Measurements from ENCODE around the gene RNF103. TPM values are rescaled to one million over a fixed set of nuclear protein-coding genes. Genes with fewer than 3 reads are reported as not detected.

RNF103 gene
- total RNA-seq, 2 experiments from 2014 or later: 124 to 130 TPM

DNA sequence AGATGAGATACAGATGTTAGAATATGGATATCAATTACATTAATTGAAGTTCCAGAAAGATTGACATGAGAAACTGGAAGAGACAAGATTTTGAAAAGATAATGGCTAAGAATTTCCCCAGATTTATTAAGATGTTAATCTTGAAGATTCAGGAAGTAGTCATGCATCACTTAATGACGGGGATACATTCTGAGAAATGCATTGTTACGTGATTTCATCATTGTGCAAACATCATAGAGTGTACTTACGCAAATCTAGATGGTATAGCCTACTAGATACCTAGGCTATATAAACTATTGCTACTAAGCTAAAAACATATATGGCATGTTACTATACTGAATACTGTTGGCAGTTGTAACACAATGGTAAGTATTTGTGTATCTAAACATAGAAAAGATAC lies 53.6 kb downstream of the RNF103 start:
- Histone ChIP-seq H3K4me1 (ENCODE audit: insufficient read depth, low read length) (no peaks in the 10 kb centered on the region), H3K4me3 (ENCODE audit: low read length) (no peak overlapping the region), H3K27me3 (ENCODE audit: control insufficient read depth in 1 of 2, insufficient read depth in 2 of 2, low read length in 2 of 2) (no peaks in the 10 kb centered on the region), H3K9me3 (ENCODE audit: control insufficient read depth in 1 of 2, insufficient read depth in 1 of 2, low read length in 2 of 2) (no peaks in the 10 kb centered on the region), H3K36me3 (ENCODE audit: insufficient read depth, low read length) (no peaks in the 10 kb centered on the region), H3K27ac (ENCODE audit: low read depth in 1 of 2, low read length in 2 of 2) (no peak overlapping the region)
- TF ChIP-seq, protein P1, sequence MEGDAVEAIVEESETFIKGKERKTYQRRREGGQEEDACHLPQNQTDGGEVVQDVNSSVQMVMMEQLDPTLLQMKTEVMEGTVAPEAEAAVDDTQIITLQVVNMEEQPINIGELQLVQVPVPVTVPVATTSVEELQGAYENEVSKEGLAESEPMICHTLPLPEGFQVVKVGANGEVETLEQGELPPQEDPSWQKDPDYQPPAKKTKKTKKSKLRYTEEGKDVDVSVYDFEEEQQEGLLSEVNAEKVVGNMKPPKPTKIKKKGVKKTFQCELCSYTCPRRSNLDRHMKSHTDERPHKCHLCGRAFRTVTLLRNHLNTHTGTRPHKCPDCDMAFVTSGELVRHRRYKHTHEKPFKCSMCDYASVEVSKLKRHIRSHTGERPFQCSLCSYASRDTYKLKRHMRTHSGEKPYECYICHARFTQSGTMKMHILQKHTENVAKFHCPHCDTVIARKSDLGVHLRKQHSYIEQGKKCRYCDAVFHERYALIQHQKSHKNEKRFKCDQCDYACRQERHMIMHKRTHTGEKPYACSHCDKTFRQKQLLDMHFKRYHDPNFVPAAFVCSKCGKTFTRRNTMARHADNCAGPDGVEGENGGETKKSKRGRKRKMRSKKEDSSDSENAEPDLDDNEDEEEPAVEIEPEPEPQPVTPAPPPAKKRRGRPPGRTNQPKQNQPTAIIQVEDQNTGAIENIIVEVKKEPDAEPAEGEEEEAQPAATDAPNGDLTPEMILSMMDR (IDR thresholded peaks at IDR 0.05): no peak
- Mint-ChIP-seq H3K36me3 (ENCODE audit: low read depth) (no peaks in the 10 kb centered on the region), H3K27me3 (peaks cover 3% of the 10 kb centered on the region), H3K4me1 (ENCODE audit: low read depth) (no peaks in the 10 kb centered on the region), H3K27ac (no peak overlapping the region), H3K9me3 (no peaks in the 10 kb centered on the region), H3K4me3 (no peak overlapping the region)
- intact Hi-C loops (cut with DNase I, micrococcal nuclease): no loop called here
- DNase-seq (no peak), ATAC-seq (ENCODE audit: poor library complexity) (no peak)
- POLR2A ChIA-PET: no interaction called here
- CTCF ChIA-PET: interaction anchor here (1.4 kb wide), 1 partner anchor 15 kb away, joined by 3 read pairs; no protein-coding TSS in a partner anchor

DNA sequence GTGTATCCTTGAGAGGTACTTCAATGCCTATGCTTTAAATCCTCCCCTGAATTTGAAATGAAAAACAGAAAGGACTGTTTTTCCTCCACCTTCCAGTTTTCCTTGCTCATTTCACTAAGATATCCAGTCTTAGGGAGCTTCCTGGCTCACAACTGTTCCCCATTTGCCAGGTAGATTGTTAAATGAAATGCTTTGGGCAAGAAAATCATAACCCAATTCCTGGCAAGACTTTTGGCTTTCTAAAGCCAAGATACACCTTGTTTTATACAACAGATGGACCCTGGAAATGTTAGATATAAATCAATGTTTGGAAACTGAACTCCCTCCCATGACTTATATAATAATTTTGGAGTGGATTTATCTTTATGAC lies 56.9 kb downstream of the RNF103 start:
- TF ChIP-seq, protein P1 (IDR thresholded peaks at IDR 0.05): no peak
- peaks cover 3% of the 10 kb centered on the region for H3K27me3 Mint-ChIP-seq
- Histone ChIP-seq H3K27me3 (ENCODE audit: control insufficient read depth in 1 of 2, insufficient read depth in 2 of 2, low read length in 2 of 2) (no peaks in the 10 kb centered on the region), H3K36me3 (ENCODE audit: insufficient read depth, low read length) (no peaks in the 10 kb centered on the region), H3K27ac (ENCODE audit: low read depth in 1 of 2, low read length in 2 of 2) (no peak overlapping the region), H3K9me3 (ENCODE audit: control insufficient read depth in 1 of 2, insufficient read depth in 1 of 2, low read length in 2 of 2) (no peaks in the 10 kb centered on the region), H3K4me1 (ENCODE audit: insufficient read depth, low read length) (peaks cover 17% of the 10 kb centered on the region), H3K4me3 (ENCODE audit: low read length) (no peak overlapping the region)
- H3K36me3 Mint-ChIP-seq (ENCODE audit: low read depth): peaks cover 17% of the 10 kb centered on the region
- DNase-seq (no peak), ATAC-seq (ENCODE audit: poor library complexity) (no peak)
- ChIA-PET CTCF (no interaction called here), POLR2A (interaction anchor here (0.7 to 1.0 kb wide), 2 partner anchors 17 to 32 kb away, joined by 3 to 4 read pairs; no protein-coding TSS in a partner anchor)
- no peaks in the 10 kb centered on the region for H3K9me3 Mint-ChIP-seq
- intact Hi-C loops (cut with DNase I, micrococcal nuclease): loop anchor here in 1 of 2 experiments (10.0 kb wide), 2 partner anchors 52 to 372 kb away; partner anchors contain the start of genes IMMT and MRPL35
- H3K27ac Mint-ChIP-seq: no peak overlapping the region
- peaks cover 21% of the 10 kb centered on the region for H3K4me1 Mint-ChIP-seq (ENCODE audit: low read depth)
- no peak overlapping the region for H3K4me3 Mint-ChIP-seq

DNA sequence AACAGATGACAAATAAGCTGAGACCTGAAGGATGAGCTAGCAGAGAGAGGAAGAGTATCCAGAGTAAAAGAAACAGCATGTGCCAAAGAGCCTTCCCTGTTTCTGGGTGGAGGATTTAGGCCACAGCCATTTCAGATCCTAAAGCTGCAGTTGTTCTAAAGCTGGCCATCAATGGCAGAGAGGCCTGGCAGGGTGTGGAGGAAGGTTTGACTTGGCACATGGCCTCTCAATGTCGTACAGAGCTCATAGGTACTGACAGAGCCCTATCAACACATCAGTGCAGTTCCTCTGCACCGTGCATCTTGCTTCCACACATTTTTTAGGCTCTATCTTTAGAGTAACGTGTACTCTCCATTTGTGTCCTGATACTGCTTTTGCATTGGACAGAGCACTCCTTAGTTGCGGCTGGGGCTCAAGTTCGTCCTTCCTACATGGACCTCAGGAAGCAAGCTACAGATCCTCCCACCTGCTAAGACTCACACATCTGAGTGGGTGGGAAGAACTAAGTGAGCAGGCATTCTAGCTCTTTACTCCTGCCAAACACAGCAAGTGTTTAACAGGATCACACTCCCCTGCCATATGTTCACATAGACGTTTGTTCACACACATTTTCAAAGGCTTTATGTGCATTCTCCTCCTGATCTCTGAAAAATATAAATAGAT lies 57.4 kb downstream of the RNF103 start:
- H3K27ac Mint-ChIP-seq: no peak overlapping the region

More for the DNA sequence above, 57.4 kb downstream of the RNF103 start:
- TF ChIP-seq, protein P1 (IDR thresholded peaks at IDR 0.05): no peak
- H3K4me3 ChIP-seq (ENCODE audit: low read length): no peak overlapping the region
- CTCF ChIA-PET: no interaction called here
- Mint-ChIP-seq H3K4me3 (peak overlapping the region; percentile 45), H3K27me3 (peaks cover 3% of the 10 kb centered on the region), H3K36me3 (ENCODE audit: low read depth) (peaks cover 22% of the 10 kb centered on the region), H3K9me3 (no peaks in the 10 kb centered on the region), H3K4me1 (ENCODE audit: low read depth) (peaks cover 27% of the 10 kb centered on the region)
- peaks cover 20% of the 10 kb centered on the region for H3K4me1 ChIP-seq (ENCODE audit: insufficient read depth, low read length)
- H3K27me3 ChIP-seq (ENCODE audit: control insufficient read depth in 1 of 2, insufficient read depth in 2 of 2, low read length in 2 of 2): no peaks in the 10 kb centered on the region
- H3K27ac ChIP-seq (ENCODE audit: low read depth in 1 of 2, low read length in 2 of 2): no peak overlapping the region
- POLR2A ChIA-PET: interaction anchor here (0.7 to 1.0 kb wide), 2 partner anchors 17 to 33 kb away, joined by 3 to 4 read pairs; no protein-coding TSS in a partner anchor
- intact Hi-C loops (cut with DNase I, micrococcal nuclease): loop anchor here in 1 of 2 experiments (10.0 kb wide), 2 partner anchors 51 to 371 kb away; partner anchors contain the start of genes IMMT and MRPL35
- H3K36me3 ChIP-seq (ENCODE audit: insufficient read depth, low read length): no peaks in the 10 kb centered on the region
- DNase-seq (no peak), ATAC-seq (ENCODE audit: poor library complexity) (no peak)
- no peaks in the 10 kb centered on the region for H3K9me3 ChIP-seq (ENCODE audit: control insufficient read depth in 1 of 2, insufficient read depth in 1 of 2, low read length in 2 of 2)
